Endothelial cell of umbilical vein (primary cell): ENCODE results near the gene OLIG1. TPM values are rescaled to one million over a fixed set of nuclear protein-coding genes. Genes with fewer than 3 reads are reported as not detected.

Experiments used
- BruUV-seq: library from RNA; stranded (reverse); fragments of 400-500 nt; replicated peaks from 2 replicates; lab custom pipeline; 2021; lab: Mats Ljungman, UMichigan
- CTCF ChIA-PET: fragments of 300-600, 350-600 bp; sonication (Branson Sonifier 250); formaldehyde crosslinking; loops from one replicate; lab custom pipeline; 2021; ENCODE audit warnings: antibody characterized with exemption, inconsistent platforms; lab: Charles Lee
- POLR2A ChIA-PET: fragments of 300-600, 350-600 bp; sonication (Branson Sonifier 250); formaldehyde crosslinking; loops from one replicate; lab custom pipeline; 2021; ENCODE audit warnings: antibody characterized with exemption, inconsistent platforms; lab: Charles Lee
- DNase-seq: peaks from one replicate; pipeline ENCODE4 v3.0.0-alpha.2; 2011; ENCODE audit warnings: low read depth, low spot score
- FAIRE-seq: peaks from 2 replicates; lab custom pipeline; 2011; peaks lifted over from hg19 to GRCh38; lab: Jason Lieb, UNC
- H2AFZ ChIP-seq: 2 replicates; pipeline ENCODE4 v1.6.0; 2012; ENCODE audit warnings: low read depth, low read length, control low read depth, inconsistent platforms
- H3K27ac ChIP-seq: 2 replicates; pipeline ENCODE4 v1.5.1; 2011; ENCODE audit warnings: low read depth, mild to moderate bottlenecking, control low read depth, low read length, moderate library complexity; ENCODE audit not compliant: insufficient read depth
- H3K27me3 ChIP-seq, 2 experiments: 2 replicates each; pipeline versions ENCODE4 v1.6.0 to v1.6.1; 2011; ENCODE audit warnings: low read length in 2 of 2, mixed read lengths in 1 of 2; ENCODE audit not compliant: control insufficient read depth in 2 of 2, insufficient read depth in 2 of 2
- H3K36me3 ChIP-seq, 2 experiments: 2 replicates in 1 of 2; 3 replicates in 1 of 2; pipeline ENCODE4 v1.5.1; 2011; ENCODE audit warnings: low read length in 2 of 2, mild to moderate bottlenecking in 1 of 2, moderate library complexity in 1 of 2; ENCODE audit not compliant: control insufficient read depth in 2 of 2, insufficient read depth in 2 of 2; ENCODE audit errors: extremely low read depth in 1 of 2
- H3K4me1 ChIP-seq: 3 replicates; pipeline ENCODE4 v1.5.1; 2011; ENCODE audit warnings: mild to moderate bottlenecking, low read length; ENCODE audit not compliant: control insufficient read depth, insufficient read depth; ENCODE audit errors: extremely low read depth
- H3K4me2 ChIP-seq: 2 replicates; pipeline ENCODE4 v1.6.1; 2011; ENCODE audit warnings: low read length, control low read depth, mixed read lengths; ENCODE audit not compliant: insufficient read depth
- H3K4me3 ChIP-seq, 3 experiments: fragments of 200-600 bp in 1 of 3; sonication (generic), shearing (Covaris generic) in 1 of 3; replicated peaks in 1 of 3; 2 replicates each; pipeline ENCODE4 v1.5.1; 2011 to 2016; ENCODE audit warnings: control low read depth in 3 of 3, low read length in 3 of 3, mild to moderate bottlenecking in 2 of 3, inconsistent platforms in 1 of 3, low read depth in 1 of 3, moderate library complexity in 1 of 3; ENCODE audit not compliant: insufficient read depth in 1 of 3
- H3K79me2 ChIP-seq: 2 replicates; pipeline ENCODE4 v1.6.0; 2012; ENCODE audit warnings: low read length, inconsistent platforms; ENCODE audit not compliant: control insufficient read depth, insufficient read depth
- H3K9ac ChIP-seq: replicated peaks from 2 replicates; pipeline ENCODE3; 2011; ENCODE audit warnings: low read length, control low read depth; ENCODE audit not compliant: insufficient read depth; ENCODE audit errors: extremely low read depth
- H3K9me1 ChIP-seq: replicated peaks from 3 replicates; pipeline ENCODE4 v1.6.0; 2011; ENCODE audit warnings: mild to moderate bottlenecking, low read length; ENCODE audit not compliant: control insufficient read depth, insufficient read depth; ENCODE audit errors: extremely low read depth
- H3K9me3 ChIP-seq: replicated peaks from 2 replicates; pipeline ENCODE4 v1.5.1; 2012; ENCODE audit warnings: low read length, inconsistent platforms; ENCODE audit not compliant: control insufficient read depth, insufficient read depth
- H4K20me1 ChIP-seq: replicated peaks from 2 replicates; pipeline ENCODE3; 2011; ENCODE audit warnings: mild to moderate bottlenecking, low read length; ENCODE audit not compliant: control insufficient read depth, insufficient read depth; ENCODE audit errors: extremely low read depth
- EZH2 ChIP-seq: IDR thresholded peaks from 2 replicates; pipeline ENCODE4 v1.6.1; 2012; ENCODE audit warnings: borderline replicate concordance, low read depth, mild to moderate bottlenecking, moderate library complexity, low read length, inconsistent platforms; ENCODE audit not compliant: severe bottlenecking
- MYC ChIP-seq: IDR thresholded peaks from one replicate; pipeline ENCODE4 v1.6.1; 2011; ENCODE audit warnings: mild to moderate bottlenecking, low read depth, low read length
- dilution Hi-C: fragments of 300-500 bp; cut with MboI; formaldehyde crosslinking; loops from one replicate; pipeline ENCODE4 v1.15.0; 2019; ENCODE audit warnings: low sequenced_read_pairs; ENCODE audit not compliant: extremely low pct_ligation_motif_present
- intact Hi-C: fragments of 100-400 bp; cut with micrococcal nuclease; formaldehyde crosslinking; loops from one replicate; pipeline ENCODE4 v1.10.0; 2022
- polyA plus RNA-seq, 4 experiments: library from polyadenylated mRNA; depleted of rRNA in 3 of 4; stranded (reverse) in 3 of 4; unstranded in 1 of 4; fragments of >200 nt; gene quantifications; 2 replicates each; pipeline versions ENCODE4 v1.2.1 to v1.2.3, GENCODE V29; 2011 to 2012; ENCODE audit warnings: missing spikeins in 1 of 4
- total RNA-seq: library from RNA; stranded (reverse); gene quantifications from 2 replicates; pipeline ENCODE4 v1.2.3, GENCODE V29; 2021

Gene OLIG1
- total and polyA plus RNA-seq, 2 donors (not counting 3 experiments of a cell fraction or from before 2014, with no cell fraction given), result not detected

DNA sequence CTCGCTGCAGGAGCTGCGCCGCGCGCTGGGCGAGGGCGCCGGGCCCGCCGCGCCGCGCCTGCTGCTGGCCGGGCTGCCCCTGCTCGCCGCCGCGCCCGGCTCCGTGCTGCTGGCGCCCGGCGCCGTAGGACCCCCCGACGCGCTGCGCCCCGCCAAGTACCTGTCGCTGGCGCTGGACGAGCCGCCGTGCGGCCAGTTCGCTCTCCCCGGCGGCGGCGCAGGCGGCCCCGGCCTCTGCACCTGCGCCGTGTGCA, 730 bp downstream of the OLIG1 start:
- DNase-seq, result no peak
- no peak for FAIRE-seq
- Histone ChIP-seq H3K9me3 (no peaks in the 10 kb centered on the region), H4K20me1 (no peaks in the 10 kb centered on the region), H3K9me1 (no peaks in the 10 kb centered on the region), H3K4me2 (no peak overlapping the region), H2AFZ (no peak overlapping the region), H3K4me1 (peaks cover 5% of the 10 kb centered on the region), H3K36me3 (no peaks in the 10 kb centered on the region), H3K79me2 (no peaks in the 10 kb centered on the region), H3K27me3 (peaks cover 83 to 97% of the 10 kb centered on the region in 2 experiments), H3K9ac (no peak overlapping the region), H3K4me3 (no peak overlapping the region), H3K27ac (no peak overlapping the region)
- ChIA-PET CTCF (interaction anchor here (0.8 to 1.0 kb wide), 2 partner anchors 28 to 130 kb away, joined by 3 to 4 read pairs; no protein-coding TSS in a partner anchor), POLR2A (no interaction called here)
- dilution Hi-C loops (no loop called here), intact Hi-C loops (loop anchor here (10.0 kb wide), 1 partner anchor 46 kb away; the partner anchor contains the start of gene OLIG2)
- no TSS peak for BruUV-seq
- no peak for TF ChIP-seq MYC

DNA sequence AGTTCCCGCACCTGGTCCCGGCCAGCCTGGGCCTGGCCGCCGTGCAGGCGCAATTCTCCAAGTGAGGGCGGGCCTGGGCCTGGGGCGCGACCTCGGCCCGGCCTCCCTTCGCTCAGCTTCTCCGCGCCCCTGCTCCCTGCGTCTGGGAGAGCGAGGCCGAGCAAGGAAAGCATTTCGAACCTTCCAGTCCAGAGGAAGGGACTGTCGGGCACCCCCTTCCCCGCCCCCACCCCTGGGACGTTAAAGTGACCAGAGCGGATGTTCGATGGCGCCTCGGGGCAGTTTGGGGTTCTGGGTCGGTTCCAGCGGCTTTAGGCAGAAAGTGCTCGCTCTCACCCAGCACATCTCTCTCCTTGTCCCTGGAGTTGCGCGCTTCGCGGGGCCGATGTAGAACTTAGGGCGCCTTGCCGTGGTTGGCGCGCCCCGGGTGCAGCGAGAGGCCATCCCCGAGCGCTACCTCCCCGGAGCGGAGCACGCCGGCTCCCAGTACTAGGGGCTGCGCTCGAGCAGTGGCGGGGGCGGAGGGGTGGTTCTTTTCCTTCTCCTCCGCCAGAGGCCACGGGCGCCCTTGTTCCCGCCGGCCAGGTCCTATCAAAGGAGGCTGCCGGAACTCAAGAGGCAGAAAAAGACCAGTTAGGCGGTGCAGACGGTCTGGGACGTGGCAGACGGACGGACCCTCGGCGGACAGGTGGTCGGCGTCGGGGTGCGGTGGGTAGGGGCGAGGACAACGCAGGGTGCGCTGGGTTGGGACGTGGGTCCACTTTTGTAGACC, 1.2 kb downstream of the OLIG1 start:
- peak; percentile 4 for FAIRE-seq
- DNase-seq, result no peak
- dilution Hi-C loops, result no loop called here
- no peaks in the 10 kb centered on the region for H3K36me3 ChIP-seq
- H3K4me2 ChIP-seq, result peak overlapping the region; percentile 57
- peak; percentile 94 for TF ChIP-seq EZH2
- TF ChIP-seq MYC, result no peak
- peaks cover 5% of the 10 kb centered on the region for H3K4me1 ChIP-seq
- no peaks in the 10 kb centered on the region for H3K79me2 ChIP-seq
- no peaks in the 10 kb centered on the region for H3K9me1 ChIP-seq
- H3K27me3 ChIP-seq, result peaks cover 86 to 97% of the 10 kb centered on the region in 2 experiments
- peak overlapping the region in 1 of 3 experiments; percentile 15 for H3K4me3 ChIP-seq
- H3K9ac ChIP-seq, result no peak overlapping the region
- intact Hi-C loops, result loop anchor here (10.0 kb wide), 1 partner anchor 46 kb away; the partner anchor contains the start of gene OLIG2
- CTCF ChIA-PET, result interaction anchor here (0.8 to 1.3 kb wide), 3 partner anchors 28 to 131 kb away, joined by 3 to 4 read pairs (median 4); no protein-coding TSS in a partner anchor
- H3K27ac ChIP-seq, result no peak overlapping the region
- H3K9me3 ChIP-seq, result no peaks in the 10 kb centered on the region
- no peaks in the 10 kb centered on the region for H4K20me1 ChIP-seq
- no TSS peak for BruUV-seq
- POLR2A ChIA-PET, result no interaction called here
- no peak overlapping the region for H2AFZ ChIP-seq
